HG02840 (cell line): Measurements from ENCODE around the gene CCDC158.
"Not testable (repeated sequence)": the region's sequence is repeated elsewhere in the genome, so short reads cannot be mapped to it uniquely, and the experiment has no call there.

Experiments used
- ATAC-seq: cut with Tn5 transposase; IDR thresholded peaks from one replicate; pipeline ENCODE4 v1.9.1; 2021; ENCODE audit warnings: mild to moderate bottlenecking, moderate library complexity, moderate number of reproducible peaks; ENCODE audit not compliant: unreplicated experiment, low FRiP score

CCDC158 gene

GRCh38 chr4:76420762-76421581 is at the start of gene CCDC158:
CCDC158 (minus strand) TSS chr4:76421141; CDS start chr4:76403207, 17,934 bp downstream.
- ATAC-seq: no peak

DNA sequence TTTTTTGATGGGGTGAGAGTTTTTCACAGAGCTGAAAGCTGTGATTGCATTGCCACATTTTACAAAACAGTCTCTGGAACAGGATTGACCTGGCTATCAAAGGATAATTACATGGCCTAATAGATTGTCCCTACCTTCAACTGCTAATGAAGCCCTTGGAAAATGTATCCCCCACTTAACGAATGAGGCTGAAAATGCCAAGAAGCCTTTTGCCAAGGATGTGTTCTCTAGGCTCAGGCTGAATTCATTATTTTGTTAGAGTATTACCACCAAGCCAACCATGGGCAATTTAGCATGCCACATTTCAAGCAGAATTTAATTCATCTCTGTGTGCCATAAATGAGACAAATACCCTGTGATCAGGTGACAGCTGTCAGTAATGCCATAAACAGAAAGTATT is 49.6 kb upstream of the CCDC158 start:
- ATAC-seq: no peak

- no peak for ATAC-seq
These were observed 49.1 kb upstream of the CCDC158 start for GRCh38 chr4:76470064-76470463.

- ATAC-seq: no peak
These were observed 42.6 kb upstream of the CCDC158 start for GRCh38 chr4:76463568-76463967.

GRCh38 chr4:76459291-76459723 is 38.4 kb upstream of the CCDC158 start:
- no peak for ATAC-seq

GRCh38 chr4:76458825-76459224 is 37.9 kb upstream of the CCDC158 start:
- ATAC-seq: no peak

GRCh38 chr4:76458297-76458696 is 37.4 kb upstream of the CCDC158 start:
- ATAC-seq: no peak

GRCh38 chr4:76457885-76458284 is 36.9 kb upstream of the CCDC158 start:
- no peak for ATAC-seq

- ATAC-seq: not testable (repeated sequence)
These were observed 33.1 kb upstream of the CCDC158 start for GRCh38 chr4:76454073-76454472.

DNA sequence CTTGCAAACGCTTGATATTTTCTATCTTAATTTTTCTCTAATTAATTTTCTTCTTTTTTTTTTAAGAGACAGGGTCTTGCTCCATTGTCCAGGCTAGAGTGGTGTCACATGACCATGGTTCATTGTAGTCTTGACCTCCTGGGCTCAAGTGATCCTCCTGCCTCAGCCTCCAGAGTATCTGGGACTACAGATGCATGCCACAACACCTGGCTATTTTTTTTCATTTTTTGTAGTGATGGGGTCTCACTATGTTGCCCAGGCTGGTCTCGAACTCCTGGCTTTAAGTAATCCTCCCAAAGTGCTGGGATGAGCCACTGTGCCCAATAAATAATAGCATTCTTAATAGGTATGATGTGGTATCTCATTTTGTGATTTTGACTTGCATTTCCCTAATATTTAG is 32.3 kb upstream of the CCDC158 start:
- ATAC-seq: no peak

GRCh38 chr4:76449833-76450232 is 28.9 kb upstream of the CCDC158 start:
- ATAC-seq: no peak

DNA sequence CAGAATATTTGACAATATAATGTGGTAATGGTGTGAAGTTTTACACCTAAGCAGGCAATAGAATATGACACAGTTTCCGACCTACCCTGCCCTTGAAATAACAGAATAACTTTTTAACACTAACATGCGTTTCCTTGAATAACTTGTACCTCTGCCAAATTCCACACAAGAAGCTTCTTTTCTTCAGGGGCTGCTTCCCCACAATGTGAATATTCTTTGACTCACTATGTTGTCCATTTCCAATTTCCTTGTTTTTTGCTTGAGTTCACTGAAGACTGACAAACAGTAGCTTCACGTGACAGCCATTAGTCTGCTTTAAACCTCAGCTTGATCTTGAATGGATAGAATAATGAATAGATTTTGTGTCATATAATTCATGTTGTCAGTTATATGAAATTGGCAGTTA is 28.4 kb upstream of the CCDC158 start:
- no peak for ATAC-seq

DNA sequence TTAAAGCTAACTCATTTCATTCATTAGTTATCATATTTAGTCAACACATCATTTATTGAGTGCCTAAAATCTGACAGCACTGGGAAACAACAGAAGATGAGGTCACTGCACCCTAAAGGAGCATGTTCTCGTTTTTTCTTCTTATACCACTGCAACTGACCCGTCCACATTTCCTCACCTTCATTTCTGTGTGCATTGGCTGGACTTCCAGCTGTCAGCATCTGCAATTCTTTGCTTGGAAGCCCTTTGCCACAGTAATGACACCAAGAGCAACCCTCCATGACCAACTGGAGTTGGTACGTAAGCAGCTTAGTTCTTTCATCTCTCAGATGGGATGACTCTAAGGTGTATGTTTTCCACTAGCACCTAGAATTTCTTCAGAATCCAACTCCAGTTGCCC is 27.3 kb upstream of the CCDC158 start:
- ATAC-seq: no peak

GRCh38 chr4:76447393-76447851 is 26.5 kb upstream of the CCDC158 start:
- no peak for ATAC-seq

- no peak for ATAC-seq
These were observed 25.0 kb upstream of the CCDC158 start for GRCh38 chr4:76445911-76446310.

DNA sequence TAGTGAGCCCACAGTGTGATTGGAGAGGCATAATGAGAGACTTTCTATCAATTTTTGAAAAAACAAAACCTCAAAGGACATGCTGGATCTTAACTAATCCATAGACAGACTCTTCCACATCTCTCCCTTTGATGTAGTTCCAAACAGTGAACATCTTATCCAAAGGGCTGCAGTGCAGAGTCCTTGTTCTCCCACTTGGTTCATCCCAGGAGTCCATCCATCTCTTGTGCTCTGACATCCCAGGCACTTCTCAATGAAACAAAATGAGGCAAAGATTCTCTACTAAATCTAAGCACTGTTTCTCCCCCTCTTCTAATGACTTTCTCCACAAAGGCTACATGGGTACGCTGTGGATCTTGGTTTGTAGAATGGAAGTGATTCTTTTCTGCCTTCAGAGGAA is 22.4 kb upstream of the CCDC158 start:
- ATAC-seq: no peak

- ATAC-seq: no peak
These were observed 21.9 kb upstream of the CCDC158 start for GRCh38 chr4:76442807-76443206.

- no peak for ATAC-seq
These were observed 20.9 kb upstream of the CCDC158 start for GRCh38 chr4:76441881-76442280.

GRCh38 chr4:76439491-76439890 is 18.6 kb upstream of the CCDC158 start:
- no peak for ATAC-seq

DNA sequence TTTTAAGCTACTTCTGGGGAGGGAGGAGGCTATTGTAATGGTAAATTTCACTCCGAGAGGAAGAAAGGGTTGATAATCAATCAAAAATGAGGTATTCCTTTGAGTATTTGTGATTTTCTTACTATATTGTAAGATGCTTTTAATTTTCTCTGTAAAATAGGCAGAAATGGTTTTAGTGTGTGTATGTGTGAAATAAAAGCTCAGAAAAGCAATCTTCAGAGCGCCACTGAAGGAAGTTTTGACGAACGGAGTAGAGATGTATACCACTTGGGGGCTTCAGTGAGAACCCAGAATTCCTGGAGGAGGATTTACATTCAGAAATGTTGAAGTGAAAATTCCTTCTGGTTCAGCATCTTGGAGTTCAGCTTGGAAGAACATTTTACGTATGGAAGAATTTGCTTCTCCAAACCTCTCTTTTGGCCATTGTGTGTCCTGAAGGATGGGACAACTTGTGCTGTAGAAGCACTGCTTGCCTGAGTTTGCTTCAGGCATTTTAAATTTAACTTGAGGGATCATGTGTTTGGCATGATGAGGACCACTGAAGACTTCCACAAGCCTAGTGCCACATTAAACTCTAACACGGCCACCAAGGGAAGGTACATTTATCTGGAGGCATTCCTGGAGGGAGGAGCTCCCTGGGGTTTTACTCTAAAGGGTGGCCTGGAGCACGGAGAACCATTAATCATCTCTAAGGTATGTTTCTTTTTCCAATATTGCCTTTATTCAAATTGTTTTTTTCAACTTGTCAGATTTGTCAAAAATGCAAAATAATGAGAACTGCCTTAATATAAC is 14.8 kb upstream of the CCDC158 start:
- ATAC-seq: no peak

DNA sequence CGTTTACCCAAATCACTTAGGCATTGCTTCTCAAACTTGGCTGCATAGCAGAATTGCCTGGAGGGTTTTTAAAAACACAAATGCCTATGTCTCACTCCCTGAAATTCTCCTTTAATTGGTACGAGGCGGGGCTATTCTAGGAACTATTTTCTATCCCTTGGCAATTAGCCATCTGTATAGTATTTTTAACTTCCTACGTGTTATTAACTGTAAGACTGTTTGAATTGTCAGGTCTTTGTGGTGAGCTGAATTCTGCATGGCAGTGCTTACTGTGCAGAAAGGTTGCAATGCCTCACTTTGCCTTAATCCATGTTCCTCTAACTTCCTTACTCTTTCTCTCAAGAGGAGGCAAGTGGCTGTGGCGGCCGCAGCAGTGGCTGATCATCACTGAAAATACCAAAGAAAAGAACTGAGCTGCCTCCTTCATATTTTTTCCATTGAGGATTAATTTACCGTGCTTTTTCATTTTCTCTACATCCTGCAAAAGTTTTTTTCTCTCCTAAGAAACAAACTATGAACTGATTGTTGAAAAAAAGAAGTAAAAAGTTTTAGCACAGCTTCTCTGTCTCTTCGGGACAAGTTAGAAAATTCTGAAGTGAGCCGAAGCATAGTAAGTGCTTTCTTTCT is 14.1 kb upstream of the CCDC158 start, which contains the start of gene SHROOM3:
Gene SHROOM3, plus strand, starts transcription at position 329 of the 627 bp plus-strand sequence. CDS start 824 bp downstream, outside the sequence.
- no peak for ATAC-seq
